Gastroesophageal sphincter (tissue), 3 donors: Measurements from ENCODE around the gene CPT2.

Experiments used
- EP300 ChIP-seq: sonication (generic); formaldehyde crosslinking; IDR thresholded peaks from one replicate; pipeline ENCODE4 v1.6.1; 2017; ENCODE audit warnings: antibody characterized with exemption, mild to moderate bottlenecking
- POLR2A ChIP-seq, 2 donors: fragments of 450-650 bp; IDR thresholded peaks; one replicate each; pipeline ENCODE4 v1.6.1; 2017; ENCODE audit warnings: antibody characterized with exemption in 2 of 2, mild to moderate bottlenecking in 2 of 2, moderate library complexity in 1 of 2
- TF ChIP-seq, protein P1 (sequence below), 4 experiments: fragments of 200-600 bp in 2 of 4; fragments of 450-650 bp in 2 of 4; sonication (generic) in 1 of 4; IDR thresholded peaks; one replicate each; pipeline ENCODE4 v1.5.1; 2017 to 2019; ENCODE audit warnings: antibody characterized with exemption in 4 of 4, mild to moderate bottlenecking in 2 of 4, moderate library complexity in 2 of 4

GRCh38 chr1:53160924-53161378 is 35.7 kb upstream of the CPT2 start:
- TF ChIP-seq, protein P1, sequence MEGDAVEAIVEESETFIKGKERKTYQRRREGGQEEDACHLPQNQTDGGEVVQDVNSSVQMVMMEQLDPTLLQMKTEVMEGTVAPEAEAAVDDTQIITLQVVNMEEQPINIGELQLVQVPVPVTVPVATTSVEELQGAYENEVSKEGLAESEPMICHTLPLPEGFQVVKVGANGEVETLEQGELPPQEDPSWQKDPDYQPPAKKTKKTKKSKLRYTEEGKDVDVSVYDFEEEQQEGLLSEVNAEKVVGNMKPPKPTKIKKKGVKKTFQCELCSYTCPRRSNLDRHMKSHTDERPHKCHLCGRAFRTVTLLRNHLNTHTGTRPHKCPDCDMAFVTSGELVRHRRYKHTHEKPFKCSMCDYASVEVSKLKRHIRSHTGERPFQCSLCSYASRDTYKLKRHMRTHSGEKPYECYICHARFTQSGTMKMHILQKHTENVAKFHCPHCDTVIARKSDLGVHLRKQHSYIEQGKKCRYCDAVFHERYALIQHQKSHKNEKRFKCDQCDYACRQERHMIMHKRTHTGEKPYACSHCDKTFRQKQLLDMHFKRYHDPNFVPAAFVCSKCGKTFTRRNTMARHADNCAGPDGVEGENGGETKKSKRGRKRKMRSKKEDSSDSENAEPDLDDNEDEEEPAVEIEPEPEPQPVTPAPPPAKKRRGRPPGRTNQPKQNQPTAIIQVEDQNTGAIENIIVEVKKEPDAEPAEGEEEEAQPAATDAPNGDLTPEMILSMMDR (IDR thresholded peaks at IDR 0.05): no peak
- no peak for TF ChIP-seq POLR2A (IDR thresholded peaks at IDR 0.05)
- no peak for TF ChIP-seq EP300
